T-helper 9 cell (primary cell): ENCODE data around the gene ADAM12.

Experiments
- DNase-seq: peaks from one replicate; pipeline ENCODE4 v3.0.0-alpha.2; 2020

ADAM12 gene

DNA sequence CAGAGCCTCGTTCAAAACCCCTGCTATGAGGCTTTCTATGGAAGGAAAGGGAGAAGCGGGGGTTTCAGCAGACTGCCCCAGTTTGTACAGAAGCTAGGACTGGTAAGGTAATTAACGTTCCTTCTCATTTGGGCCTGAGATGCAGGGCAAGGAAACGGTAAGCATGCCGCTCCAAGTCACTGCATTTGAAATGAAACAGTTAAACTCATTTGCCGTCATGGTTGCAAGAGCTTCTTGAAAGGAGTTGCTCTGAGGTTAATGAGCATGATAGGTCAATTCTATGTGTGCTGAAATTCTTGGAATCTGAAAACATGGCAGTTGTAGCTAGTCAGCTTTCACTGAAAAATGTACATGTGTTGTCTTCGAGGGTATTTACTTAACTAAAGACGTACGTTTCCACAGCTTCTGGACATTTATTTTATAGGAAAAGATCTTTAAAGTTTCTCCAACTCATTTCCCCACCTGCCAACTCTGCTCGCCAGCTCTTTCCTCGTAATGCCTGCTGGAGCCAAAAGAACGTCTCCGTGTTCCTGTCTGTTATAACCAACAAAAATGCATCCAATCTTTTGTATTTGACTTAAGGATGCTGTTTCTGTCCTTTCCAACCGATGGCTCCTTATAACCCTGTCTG lies 73.3 kb downstream of the ADAM12 start:
- no peak for DNase-seq

DNA sequence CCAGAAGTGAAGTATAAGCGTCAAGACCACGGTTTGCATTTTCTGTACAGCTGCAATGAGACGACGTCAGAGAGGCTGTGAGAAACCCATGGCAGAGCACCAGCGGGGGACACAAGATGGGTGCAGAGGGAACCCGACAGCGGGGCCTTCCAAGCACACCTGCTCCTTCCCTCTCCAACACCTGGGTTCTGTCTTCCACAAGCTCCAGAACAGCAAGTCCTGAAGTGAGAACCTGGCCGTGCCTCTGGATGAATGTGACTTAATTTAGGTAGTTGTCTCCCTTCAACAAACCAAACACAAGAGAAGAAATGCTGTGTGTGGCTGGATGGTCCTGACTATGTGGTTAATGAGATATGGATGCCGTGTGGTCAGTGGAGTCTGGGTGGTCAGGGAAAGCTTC lies 76.1 kb downstream of the ADAM12 start:
- no peak for DNase-seq

DNA sequence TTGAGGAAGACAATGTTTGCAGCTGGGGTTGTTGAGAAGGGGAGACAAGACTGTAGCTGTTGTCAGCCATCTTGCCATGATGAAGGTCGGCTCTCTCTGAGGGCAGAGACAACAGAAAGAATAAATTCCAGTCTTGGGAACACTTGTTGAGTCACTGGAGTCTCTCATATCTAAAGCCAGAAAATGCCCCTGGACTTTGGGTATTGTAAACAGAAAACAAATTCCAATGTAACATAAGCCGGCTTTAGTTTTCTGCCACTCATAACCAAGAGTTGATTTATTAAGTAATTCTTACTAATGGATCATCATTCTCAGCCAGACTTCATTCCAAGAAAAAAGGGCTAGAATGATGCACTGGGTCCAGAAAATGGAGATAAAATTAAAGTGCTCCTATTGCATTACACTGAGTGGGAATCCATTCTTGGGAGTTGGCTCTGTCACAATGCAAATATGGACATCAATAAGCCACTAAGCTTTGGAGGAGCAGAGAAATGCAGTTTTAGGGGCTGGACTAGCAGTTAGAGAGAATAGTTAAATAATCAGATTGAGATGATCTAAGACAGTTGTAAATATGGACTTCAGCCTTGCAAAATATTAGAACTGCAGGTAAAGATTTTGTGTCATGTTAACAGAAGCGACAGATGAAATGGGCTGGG lies 78.9 kb downstream of the ADAM12 start:
- no peak for DNase-seq

DNA sequence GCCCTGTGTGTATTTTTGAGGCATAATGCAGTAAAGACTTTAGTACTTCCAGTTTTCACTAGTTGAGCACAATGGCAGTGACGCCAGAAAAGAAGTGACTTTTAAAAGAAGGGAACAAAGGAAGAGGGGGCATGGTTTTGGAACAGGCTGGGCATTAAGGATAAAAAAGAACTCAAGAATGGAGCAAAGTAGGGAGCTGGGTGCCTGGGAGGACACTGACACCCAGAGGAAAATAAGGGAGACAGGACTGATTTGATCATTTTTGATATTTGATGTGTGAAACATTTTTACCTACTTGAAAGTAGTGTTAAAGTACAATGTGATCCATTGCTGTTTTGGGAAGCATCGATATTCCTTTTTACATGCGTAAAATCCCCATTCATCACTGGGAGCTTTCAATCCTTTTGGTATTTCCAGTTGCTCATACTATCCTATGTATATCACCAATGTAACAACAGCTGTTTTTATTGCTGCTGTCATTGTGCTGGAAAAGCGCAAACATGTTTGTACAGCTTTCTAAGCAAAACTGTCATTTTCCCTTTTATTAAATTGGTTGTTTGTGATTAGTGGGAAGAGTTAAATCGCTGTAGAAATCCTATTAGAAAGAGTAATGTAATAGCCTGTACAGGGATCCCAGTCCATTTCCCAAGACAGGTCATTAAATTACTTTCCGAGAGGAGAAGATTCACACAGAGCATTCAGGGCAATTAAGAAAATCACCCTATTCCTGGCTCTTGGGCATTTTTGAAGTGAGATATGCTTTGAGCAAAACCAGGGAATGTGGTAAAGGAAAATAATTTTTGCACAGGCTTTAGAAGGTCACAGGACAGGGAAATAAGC lies 85.2 kb downstream of the ADAM12 start:
- DNase-seq, result no peak

DNA sequence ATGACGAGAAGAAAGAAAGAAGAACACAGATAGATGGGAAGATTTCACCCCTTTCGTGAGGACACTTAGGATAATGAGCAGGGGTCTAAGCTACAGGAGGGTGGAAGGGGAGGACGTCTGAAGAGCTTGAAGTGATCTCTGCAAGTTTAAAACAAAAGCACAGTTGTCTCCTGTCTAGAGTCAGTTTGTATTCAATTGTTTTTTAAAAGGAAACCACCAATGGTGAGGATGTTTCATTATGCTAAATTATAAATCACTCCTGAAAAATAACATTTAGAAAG lies 85.9 kb downstream of the ADAM12 start:
- no peak for DNase-seq

DNA sequence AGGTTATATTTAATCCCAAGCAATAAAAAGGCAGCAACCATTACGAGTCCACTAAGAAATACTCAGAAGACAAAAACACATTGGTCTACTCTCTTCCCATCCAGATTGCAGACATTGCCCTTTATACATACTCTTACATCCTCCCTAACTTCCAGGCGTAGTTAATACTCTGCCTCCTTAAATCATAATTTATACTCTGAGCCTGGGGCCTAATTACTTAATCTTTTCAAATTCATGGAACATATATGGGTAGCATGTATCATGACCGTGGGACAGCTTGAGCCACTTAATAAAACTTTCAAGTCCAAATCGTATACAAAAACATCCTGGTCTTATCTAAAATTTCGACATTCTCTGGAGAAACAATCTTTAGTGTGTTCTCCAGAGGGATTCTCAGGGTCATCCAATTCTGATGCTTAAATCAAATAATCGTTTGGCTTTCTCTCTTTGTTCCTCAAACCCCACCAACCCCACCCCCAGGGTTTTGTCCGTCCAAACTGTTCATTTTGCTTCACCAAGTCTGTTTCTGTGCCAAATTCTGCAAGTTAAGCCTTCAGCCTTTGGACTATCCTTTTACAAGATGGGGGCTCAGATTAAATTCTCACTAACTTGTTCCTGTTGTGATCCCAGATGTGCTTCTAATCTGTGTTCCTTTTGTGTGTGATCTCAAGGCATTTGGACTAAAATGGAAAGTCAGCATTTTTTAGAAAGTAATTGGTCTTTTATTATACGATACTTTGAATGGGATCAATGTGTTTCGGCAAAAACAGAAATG lies 86.4 kb downstream of the ADAM12 start:
- DNase-seq, result no peak

DNA sequence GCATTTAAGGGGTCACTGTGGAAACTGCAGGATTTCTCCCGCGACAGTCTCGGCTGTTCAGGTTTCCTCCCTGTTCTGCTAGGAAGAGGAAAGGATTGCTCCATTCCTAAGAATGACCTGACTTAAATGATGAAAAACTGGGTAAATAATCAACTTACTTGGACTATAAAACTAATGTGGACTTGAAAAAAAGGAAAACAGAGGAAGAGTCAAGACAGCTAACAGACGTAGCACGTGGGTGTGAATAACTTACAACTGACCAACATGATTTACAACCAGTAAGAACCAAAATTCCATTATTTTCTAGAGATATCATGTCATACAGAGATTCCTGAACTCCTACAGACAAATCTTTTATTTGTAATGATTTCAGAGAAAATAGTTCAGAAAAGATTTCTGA lies 93.8 kb downstream of the ADAM12 start:
- no peak for DNase-seq

DNA sequence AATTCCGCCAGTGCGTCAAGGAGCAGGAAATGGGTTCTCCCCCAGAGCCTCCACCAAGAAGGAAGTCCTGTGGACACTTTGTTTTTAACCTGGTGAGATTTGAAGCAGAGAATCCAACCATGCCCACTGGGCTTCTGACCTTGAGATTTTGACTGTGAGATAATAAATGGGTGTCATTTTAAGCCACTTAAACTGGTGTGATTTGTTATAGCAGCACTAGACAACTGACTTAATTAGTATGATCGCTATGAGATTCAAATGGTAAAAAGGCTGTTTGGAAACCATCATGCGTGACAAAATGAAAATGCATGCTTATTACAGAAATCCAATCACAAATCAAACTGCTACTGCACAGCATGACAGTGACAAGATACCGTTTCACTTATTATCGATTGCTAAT lies 98.0 kb downstream of the ADAM12 start:
- DNase-seq, result no peak

DNA sequence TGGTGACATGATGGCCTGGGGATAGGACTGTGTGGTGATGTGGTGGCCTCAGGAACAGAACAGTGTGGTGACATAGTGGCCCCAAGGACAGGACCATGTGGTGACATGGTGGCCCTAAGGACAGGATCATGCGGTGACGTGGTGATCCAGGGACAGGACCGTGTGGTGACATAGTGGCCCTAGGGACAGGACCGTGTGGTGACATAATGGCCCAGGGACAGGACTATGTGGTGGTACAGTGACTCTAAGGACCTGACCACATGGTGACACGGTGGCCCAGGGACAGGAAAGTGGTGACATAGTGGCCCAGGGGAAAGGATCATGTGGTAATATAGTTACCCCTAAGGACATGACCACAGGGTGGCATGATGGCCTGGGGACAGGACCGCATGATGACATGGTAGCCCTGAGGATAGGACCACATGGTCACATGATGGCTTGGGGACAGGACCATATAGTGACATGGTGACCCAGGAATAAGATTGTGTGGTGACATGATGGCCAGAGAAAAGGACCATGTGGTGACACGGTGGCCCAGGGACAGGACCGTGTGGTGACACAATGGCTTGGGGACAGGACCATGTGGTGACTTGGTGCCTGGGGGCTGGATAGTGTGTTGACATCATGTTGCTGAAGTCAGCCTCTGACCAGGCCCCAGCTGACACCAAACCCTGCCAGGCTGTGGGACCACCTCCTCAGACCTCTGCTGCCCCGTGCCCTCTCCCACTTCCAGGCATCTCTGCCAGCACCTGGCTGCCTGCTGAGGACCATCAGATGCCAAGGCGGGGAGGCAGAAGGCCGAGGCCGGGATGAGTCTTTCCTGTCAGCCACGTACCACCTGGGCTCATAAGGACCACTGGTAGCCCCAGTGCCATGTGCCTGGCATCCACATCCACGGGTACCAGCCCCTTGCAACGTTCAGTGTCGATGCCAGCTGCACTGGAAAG lies 99.5 kb downstream of the ADAM12 start:
- no peak for DNase-seq

DNA sequence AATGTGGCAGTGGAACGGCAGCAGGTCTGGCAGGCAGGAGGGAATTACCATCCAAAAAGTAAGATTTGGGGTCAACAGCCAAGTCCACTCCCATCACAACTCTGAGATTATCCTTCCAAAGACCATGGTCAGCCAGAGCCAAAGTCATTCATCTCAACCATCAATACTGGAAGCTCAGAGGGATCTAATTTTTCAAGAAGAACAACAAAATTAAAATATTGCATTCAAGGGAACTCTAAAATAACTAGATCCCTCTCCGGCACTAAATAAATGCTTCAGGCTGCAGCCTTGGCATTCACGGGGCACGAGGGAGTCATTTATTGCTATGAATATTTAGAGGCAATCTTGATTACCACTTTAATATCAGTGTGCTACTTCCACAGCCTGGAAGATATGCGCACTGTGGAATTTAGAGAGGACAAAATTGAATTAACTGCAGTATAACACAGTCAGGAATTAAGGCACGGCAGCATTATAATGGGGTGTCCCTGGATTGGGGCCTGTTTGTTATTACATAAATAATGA lies 102.0 kb downstream of the ADAM12 start:
- no peak for DNase-seq

DNA sequence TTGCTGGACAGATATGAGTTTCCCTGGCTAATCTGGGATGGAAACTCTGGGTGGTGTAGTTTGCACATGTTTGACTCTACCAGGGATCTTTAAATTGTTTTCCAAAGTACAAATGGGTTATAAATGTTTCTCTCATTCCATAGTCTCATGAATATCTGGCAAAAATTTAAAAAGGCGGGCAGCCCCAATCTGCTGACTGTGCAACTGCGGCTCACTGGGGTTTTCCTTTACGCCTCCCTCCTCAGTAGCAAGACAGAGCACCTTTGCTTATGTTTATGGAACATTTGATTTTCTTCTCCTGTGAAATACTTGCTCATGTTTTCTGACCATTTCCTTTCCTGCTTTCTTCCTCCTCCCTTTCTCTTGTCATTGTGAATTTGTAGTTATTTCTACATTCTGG lies 105.0 kb downstream of the ADAM12 start:
- DNase-seq, result no peak

DNA sequence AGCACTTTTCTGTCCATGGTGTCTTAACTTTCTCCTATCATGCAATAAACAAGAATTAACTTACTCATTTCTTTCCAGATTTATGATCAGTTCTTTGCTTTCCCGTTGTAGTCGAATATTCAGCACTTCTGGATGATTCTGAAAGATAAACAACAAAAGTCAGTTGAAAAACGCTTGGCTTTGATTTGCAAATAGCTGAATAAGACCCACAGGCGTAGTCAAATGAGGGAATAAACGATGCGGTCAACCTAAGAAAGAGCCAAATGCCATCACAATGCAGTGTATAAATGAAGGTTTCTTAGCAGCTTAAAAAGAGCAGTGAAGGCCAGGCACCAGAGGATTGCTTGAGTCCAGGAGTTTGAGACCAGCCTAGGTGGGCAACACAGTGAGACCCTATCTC lies 109.4 kb downstream of the ADAM12 start:
- no peak for DNase-seq

DNA sequence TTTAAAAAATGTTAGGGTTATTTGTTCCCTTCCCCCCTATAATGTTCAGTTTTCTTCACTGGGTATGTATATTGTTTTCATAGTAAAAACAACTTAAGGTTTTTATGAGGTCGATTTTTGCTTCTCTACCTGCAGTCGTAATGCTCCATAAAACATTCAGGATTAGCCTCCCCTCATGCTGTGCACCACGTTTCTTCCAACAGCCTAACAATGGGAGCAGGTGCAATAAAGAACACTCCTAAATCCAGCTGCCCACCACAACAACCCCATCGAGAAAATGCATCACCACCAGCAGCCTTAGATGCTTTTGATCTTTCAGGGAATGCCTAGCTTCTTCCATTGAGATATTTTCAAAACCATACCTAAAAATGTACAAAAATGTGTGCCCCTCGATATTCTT lies 111.1 kb downstream of the ADAM12 start:
- no peak for DNase-seq

DNA sequence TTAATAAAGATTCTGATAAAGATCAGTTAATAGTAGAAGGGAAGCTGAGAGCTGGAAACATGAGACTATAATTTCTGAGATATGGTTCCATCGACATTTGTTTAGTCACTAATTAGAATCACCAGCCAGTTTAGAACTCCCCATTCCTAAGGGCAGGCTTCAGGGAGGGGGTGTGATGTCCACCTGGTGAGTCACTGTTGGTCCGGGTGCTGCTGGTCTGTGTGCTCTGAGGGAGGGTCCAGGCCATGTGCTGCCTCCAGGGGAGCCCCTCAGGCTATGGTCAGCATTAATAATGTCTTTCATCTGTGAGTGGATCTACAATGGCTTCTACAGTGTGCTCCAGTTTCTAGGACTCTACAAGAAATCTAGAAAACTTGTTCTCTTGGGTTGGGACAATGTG lies 115.8 kb downstream of the ADAM12 start:
- no peak for DNase-seq

DNA sequence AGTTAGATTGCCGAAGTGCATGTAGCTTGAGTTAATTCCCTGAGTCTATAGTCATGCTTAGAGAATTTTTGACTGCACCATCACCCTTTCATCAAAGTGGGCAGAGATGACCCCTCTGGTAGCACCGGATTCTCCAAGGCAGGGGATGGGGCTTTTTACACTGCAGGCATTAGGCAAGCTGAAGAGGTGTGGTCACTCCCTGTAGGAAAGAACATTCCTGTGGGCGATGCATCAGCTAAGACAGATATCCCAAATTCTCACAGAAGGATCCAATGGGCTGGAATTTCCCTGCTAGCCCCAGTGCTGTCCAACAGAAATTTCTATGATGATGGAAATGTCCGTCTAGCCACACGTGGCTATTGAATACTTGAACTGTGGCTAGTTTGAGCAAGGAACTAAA lies 118.2 kb downstream of the ADAM12 start:
- no peak for DNase-seq

DNA sequence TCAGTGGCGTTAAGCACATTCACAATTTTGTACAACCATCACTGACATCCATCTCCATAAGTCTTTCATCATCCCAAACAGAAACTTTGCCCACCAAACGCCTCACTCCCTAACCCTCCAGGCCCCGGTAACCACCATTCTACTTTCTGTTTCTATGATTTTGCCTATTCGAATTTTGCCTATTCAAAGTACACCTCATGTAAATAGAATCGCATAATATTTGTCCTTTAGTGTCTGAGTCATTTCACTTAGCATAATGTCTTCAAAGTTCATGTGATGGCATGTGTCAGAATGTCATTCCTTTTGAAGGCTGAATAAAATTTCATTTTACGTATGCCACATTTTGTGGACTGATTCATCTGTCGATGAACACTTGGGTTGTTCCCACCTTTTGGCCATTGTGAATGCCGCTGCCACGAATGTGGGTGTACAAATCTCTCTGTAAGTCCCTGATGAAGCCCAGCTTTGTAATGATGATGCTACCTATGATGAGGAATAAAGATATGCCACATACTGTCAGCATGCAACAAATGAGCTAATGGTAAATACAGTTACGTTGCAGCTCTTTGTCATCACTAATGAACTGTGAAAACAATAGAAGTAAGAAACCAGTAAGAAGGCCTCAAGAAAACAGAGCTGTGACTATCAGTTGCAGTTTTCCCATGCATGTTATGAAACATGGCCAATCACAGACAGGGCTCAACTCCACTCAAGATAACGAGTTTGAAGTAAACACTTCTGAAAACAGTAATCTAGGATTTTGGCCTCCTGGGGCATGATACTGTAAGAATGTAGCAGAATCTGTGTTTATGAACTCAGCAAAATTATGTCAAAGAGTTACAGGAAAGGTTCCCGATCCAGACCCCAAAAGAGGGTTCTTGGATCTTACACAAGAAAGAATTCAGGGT lies 120.0 kb downstream of the ADAM12 start:
- no peak for DNase-seq

DNA sequence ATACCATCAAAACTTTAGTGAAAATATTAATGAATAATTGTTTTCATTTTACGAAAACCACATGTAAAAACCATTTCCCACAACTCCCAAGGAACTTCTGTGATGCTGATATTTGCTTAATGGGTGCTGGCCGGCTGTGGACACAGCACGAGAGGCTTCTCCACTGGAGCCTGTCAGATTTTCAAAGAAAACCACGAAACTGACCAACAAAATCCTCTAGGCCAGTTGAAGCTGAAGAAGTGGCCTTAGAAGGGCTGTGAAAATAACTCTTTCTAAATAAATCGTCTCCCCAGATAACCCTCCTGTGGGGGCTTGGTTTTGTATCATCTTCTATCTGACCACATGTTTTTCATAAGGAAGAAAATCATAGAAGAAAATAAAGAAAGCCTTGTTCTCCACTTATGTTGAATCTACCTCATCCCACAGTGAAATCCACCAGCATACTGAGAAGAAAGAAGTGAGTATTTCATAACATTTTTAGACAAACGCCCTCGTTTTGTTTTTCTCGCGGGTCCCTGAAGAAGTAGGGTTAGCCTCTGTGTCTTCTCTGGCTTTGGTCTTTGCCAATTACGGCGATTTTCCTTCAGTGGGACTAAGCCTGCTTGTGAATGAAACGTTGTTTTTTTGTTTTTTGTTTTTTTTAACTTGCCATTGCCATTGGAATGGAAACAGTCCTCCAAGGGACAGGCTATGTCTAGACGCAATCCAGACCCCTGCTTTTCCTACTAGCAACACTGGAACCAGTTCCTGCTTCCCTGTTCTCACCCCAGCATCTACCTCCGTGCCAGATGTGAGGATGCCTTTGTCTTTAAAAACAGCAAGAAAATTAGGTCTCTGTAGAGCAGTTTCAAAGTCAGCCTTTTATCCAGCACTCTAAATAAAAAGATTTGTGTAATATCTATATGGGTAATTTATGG lies 123.9 kb downstream of the ADAM12 start:
- DNase-seq, result no peak

DNA sequence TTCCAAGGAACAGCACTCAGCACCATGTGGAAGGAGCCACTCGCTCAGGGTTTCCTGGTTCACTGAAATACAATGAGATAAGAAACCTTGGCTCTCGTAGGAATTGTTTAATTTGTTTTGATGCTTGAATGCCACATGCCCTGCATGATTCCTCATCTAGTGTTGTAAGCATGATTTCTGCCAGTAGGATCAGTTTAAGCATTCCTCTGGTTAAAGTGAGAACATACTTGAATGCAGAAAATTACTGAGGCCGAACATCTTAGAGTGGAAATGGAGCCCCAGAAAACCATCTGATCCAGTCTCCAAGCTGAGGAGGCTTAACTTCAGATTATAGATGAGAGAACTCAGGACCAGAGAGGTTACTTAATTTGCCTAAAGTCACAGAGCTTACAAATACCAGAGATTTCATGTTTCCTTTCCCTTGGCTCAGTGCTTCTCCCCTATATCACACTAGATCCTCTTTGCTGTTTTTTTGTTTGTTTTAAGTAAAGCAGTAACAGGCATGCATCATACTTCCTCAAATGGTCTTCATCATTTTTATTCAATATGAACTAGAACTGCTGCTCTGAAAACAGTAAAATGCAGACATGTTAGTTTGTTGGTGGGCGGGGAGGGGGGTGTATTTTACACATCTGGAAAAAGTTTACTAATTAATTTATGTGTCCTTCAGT lies 125.1 kb downstream of the ADAM12 start:
- DNase-seq, result no peak

DNA sequence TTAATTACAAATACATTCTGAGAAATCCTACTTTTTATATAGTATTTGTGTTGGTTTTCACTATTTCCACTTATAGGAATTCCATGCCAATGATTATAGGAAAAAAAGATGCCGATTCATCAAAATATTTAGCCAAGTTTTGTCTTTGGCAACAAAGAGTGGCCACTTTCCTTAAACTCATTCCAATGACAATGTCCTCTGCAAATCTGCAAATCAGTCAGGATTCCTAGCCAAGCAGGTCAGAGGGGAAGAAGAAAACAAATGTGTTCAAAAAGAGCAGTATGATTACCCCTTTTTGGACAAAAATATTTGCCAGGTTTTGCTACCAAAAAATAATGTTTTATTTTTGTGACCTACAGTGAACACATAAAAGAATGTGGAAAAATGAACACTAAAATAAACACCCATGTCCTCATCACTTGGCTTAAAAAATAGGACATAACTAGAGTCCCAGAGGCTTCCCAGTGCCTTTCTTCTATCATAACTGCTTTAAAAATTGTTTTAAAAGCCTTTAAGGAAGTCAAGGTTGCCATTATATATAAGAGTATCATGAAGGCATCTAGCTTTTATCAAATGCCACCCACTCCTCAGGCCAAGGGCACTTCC lies 125.9 kb downstream of the ADAM12 start:
- DNase-seq, result no peak
